Uterus (tissue), 2 donors: Measurements from ENCODE around the gene PARD3.

ENCODE experiments used
- CTCF ChIP-seq, 4 experiments: fragments of 200-600 bp in 2 of 4; fragments of 450-650 bp in 2 of 4; sonication (generic) in 2 of 4; IDR thresholded peaks; one replicate each; pipeline ENCODE4 v1.5.1; 2016 to 2019; ENCODE audit warnings: antibody characterized with exemption in 4 of 4, mild to moderate bottlenecking in 2 of 4, moderate library complexity in 1 of 4
- POLR2A ChIP-seq, 2 donors: fragments of 450-650 bp; IDR thresholded peaks; one replicate each; pipeline ENCODE4 v1.6.1; 2016; ENCODE audit warnings: antibody characterized with exemption in 2 of 2, mild to moderate bottlenecking in 1 of 2, moderate library complexity in 1 of 2

- TF ChIP-seq CTCF (IDR thresholded peaks at IDR 0.05): no peak
- TF ChIP-seq POLR2A (IDR thresholded peaks at IDR 0.05): no peak
These were observed 38.9 kb downstream of the PARD3 start for GRCh38 chr10:34776090-34776690.
